Gastroesophageal sphincter (tissue), 3 donors: ENCODE measurements around the gene OPCML.

Experiments
- POLR2A ChIP-seq, 2 donors: fragments of 450-650 bp; IDR thresholded peaks; one replicate each; pipeline ENCODE4 v1.6.1; 2017; ENCODE audit warnings: antibody characterized with exemption in 2 of 2, mild to moderate bottlenecking in 2 of 2, moderate library complexity in 1 of 2
- POLR2AphosphoS5 ChIP-seq: sonication (generic); formaldehyde crosslinking; IDR thresholded peaks from one replicate; pipeline ENCODE4 v1.6.1; 2017; ENCODE audit warnings: antibody characterized with exemption
- TF ChIP-seq, protein P1 (sequence below), 4 experiments: fragments of 200-600 bp in 2 of 4; fragments of 450-650 bp in 2 of 4; sonication (generic) in 1 of 4; IDR thresholded peaks; one replicate each; pipeline ENCODE4 v1.5.1; 2017 to 2019; ENCODE audit warnings: antibody characterized with exemption in 4 of 4, mild to moderate bottlenecking in 2 of 4, moderate library complexity in 2 of 4

DNA sequence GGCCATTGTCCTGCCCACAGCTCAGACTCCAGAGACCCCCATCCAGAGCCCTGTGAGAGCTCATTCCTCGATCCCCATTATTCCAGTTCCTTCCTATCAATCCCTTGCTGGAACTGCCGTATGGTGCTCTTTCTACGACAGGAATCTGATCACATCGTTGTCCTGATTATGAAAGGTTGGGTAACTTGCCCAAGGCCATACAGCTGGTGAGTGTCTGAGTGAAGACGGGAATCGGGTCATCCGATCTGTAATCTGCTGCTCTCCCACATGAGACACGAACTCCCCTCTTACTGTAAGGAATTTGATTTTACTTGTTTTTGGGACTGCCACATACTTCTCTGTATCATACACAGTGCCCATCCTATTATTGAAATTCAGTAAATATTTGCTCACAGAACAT, 149.1 kb downstream of the OPCML start:
- TF ChIP-seq, protein P1, sequence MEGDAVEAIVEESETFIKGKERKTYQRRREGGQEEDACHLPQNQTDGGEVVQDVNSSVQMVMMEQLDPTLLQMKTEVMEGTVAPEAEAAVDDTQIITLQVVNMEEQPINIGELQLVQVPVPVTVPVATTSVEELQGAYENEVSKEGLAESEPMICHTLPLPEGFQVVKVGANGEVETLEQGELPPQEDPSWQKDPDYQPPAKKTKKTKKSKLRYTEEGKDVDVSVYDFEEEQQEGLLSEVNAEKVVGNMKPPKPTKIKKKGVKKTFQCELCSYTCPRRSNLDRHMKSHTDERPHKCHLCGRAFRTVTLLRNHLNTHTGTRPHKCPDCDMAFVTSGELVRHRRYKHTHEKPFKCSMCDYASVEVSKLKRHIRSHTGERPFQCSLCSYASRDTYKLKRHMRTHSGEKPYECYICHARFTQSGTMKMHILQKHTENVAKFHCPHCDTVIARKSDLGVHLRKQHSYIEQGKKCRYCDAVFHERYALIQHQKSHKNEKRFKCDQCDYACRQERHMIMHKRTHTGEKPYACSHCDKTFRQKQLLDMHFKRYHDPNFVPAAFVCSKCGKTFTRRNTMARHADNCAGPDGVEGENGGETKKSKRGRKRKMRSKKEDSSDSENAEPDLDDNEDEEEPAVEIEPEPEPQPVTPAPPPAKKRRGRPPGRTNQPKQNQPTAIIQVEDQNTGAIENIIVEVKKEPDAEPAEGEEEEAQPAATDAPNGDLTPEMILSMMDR (IDR thresholded peaks at IDR 0.05), result no peak
- TF ChIP-seq POLR2A (IDR thresholded peaks at IDR 0.05) (no peak), POLR2AphosphoS5 (no peak)
